ENCODE data around the gene CCL14. TPM values are rescaled to one million over a fixed set of nuclear protein-coding genes. Genes with fewer than 3 reads are reported as not detected.

The CCL14 gene
- total RNA-seq, 4 donors from 2014 or later, result 5.7 to 22.9 (median 17.3) TPM

GRCh38 chr17:35972535-35972934 lies 14.0 kb downstream of the CCL14 start:
- WGBS, result 88% methylated on average over 6 of the region's 6 CpGs
- peaks cover 3% of the 10 kb centered on the region for H3K4me1 ChIP-seq
- H3K27ac ChIP-seq, result no peak overlapping the region
- no peaks in the 10 kb centered on the region for H3K36me3 ChIP-seq
- H3K4me3 ChIP-seq, result no peak overlapping the region
- no peaks in the 10 kb centered on the region for H3K9me3 ChIP-seq
- H3K27me3 ChIP-seq, result no peaks in the 10 kb centered on the region
- no peak for TF ChIP-seq CTCF (IDR thresholded peaks at IDR 0.05)
- no peak for TF ChIP-seq POLR2AphosphoS5 (IDR thresholded peaks at IDR 0.05)
- TF ChIP-seq POLR2A (IDR thresholded peaks at IDR 0.05), result no peak
- TF ChIP-seq EP300 (IDR thresholded peaks at IDR 0.05), result no peak
- no peak for DNase-seq (ENCODE audit: low spot score in 2 of 2)

DNA sequence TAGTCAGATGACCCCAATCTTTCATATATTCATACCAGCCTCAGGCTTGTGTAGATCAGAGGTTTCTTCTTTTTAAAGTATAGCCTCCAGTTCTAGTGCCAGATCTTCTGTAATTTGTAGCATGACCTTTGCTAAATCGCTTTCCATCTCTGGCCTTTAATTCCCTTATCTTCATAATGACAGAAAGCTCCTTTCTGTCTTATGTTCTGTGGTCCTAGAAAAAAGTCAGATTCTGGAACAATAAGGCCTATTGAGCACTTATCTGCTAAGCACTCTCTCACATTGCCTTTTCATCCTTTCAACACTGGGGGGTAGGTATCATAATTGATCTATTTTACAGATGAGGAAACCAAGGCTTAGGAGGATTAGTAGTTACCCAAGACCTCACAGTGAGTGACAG lies 14.5 kb downstream of the CCL14 start:
- WGBS, result 75% methylated on average over 1 of the region's 1 CpG

GRCh38 chr17:35969558-35970380 lies 16.8 kb downstream of the CCL14 start:
- DNase-seq (ENCODE audit: low spot score in 2 of 2), result peak; percentile 85 to 88
- peaks cover 3% of the 10 kb centered on the region for H3K4me1 ChIP-seq
- no peak overlapping the region for H3K4me3 ChIP-seq
- no peaks in the 10 kb centered on the region for H3K36me3 ChIP-seq
- no peak overlapping the region for H3K27ac ChIP-seq
- H3K9me3 ChIP-seq, result no peaks in the 10 kb centered on the region
- TF ChIP-seq CTCF (IDR thresholded peaks at IDR 0.05), result peak; percentile 64 to 86
- no peak for TF ChIP-seq POLR2AphosphoS5 (IDR thresholded peaks at IDR 0.05)
- no peak for TF ChIP-seq POLR2A (IDR thresholded peaks at IDR 0.05)
- no peak for TF ChIP-seq EP300 (IDR thresholded peaks at IDR 0.05)
- WGBS, result 36% methylated on average over 8 of the region's 8 CpGs
- H3K27me3 ChIP-seq, result no peaks in the 10 kb centered on the region

More for the DNA sequence above, 14.5 kb downstream of the CCL14 start:
- H3K9me3 ChIP-seq, result no peaks in the 10 kb centered on the region
- no peak overlapping the region for H3K4me3 ChIP-seq
- no peak for DNase-seq (ENCODE audit: low spot score in 2 of 2)
- TF ChIP-seq CTCF (IDR thresholded peaks at IDR 0.05) (no peak), POLR2A (IDR thresholded peaks at IDR 0.05) (no peak), EP300 (IDR thresholded peaks at IDR 0.05) (no peak)
- H3K27ac ChIP-seq, result no peak overlapping the region
- H3K4me1 ChIP-seq, result peaks cover 3% of the 10 kb centered on the region
- H3K27me3 ChIP-seq, result no peaks in the 10 kb centered on the region
- no peaks in the 10 kb centered on the region for H3K36me3 ChIP-seq

DNA sequence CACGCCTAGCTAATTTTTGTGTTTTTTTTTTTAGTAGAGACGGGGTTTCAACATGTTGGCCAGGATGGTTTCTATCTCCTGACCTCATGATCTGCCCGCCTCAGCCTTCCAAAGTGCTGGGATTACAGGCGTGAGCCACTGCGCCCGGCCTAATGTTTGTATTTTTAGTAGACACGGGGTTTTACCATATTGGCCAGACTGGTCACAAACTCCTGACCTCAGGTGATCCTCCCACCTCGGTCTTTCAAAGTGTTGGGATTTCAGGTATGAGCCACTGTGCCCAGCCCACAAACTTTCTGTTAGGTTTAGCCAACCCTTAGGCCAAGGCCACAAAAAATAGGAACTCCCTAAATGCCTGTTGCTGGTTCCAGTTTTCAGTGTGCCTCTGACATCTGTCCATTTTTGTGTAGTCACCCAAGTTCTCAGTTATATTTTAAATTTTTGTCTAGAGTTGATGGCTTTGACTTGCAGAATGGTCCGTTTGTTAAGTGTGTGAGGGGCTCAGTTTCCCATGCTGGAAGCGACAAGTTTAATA lies 17.9 kb downstream of the CCL14 start:
- no peak overlapping the region for H3K27ac ChIP-seq
- no peak overlapping the region for H3K4me3 ChIP-seq
- DNase-seq (ENCODE audit: low spot score in 2 of 2), result no peak
- no peaks in the 10 kb centered on the region for H3K9me3 ChIP-seq
- peaks cover 4% of the 10 kb centered on the region for H3K27me3 ChIP-seq
- whole genome bisulfite sequencing, result 82% methylated on average over 10 of the region's 10 CpGs
- no peak for TF ChIP-seq CTCF (IDR thresholded peaks at IDR 0.05)
- no peak for TF ChIP-seq POLR2A (IDR thresholded peaks at IDR 0.05)
- no peak for TF ChIP-seq EP300 (IDR thresholded peaks at IDR 0.05)
- TF ChIP-seq POLR2AphosphoS5 (IDR thresholded peaks at IDR 0.05), result no peak
- peaks cover 3% of the 10 kb centered on the region for H3K4me1 ChIP-seq
- H3K36me3 ChIP-seq, result no peaks in the 10 kb centered on the region

GRCh38 chr17:35965272-35965671 lies 21.3 kb downstream of the CCL14 start:
- WGBS, result 87% methylated on average over 7 of the region's 7 CpGs
- DNase-seq (ENCODE audit: low spot score in 2 of 2), result no peak

More at GRCh38 chr17:35965272-35965671, 21.3 kb downstream of the CCL14 start:
- H3K36me3 ChIP-seq, result no peaks in the 10 kb centered on the region
- no peak overlapping the region for H3K4me3 ChIP-seq
- H3K9me3 ChIP-seq, result no peaks in the 10 kb centered on the region
- TF ChIP-seq CTCF (IDR thresholded peaks at IDR 0.05) (no peak), POLR2A (IDR thresholded peaks at IDR 0.05) (no peak), POLR2AphosphoS5 (IDR thresholded peaks at IDR 0.05) (no peak), EP300 (IDR thresholded peaks at IDR 0.05) (no peak)
- no peak overlapping the region for H3K27ac ChIP-seq
- peaks cover 17% of the 10 kb centered on the region for H3K27me3 ChIP-seq
- no peaks in the 10 kb centered on the region for H3K4me1 ChIP-seq
